Mesenchymal stem cell (in vitro differentiated cells and primary cell): ENCODE measurements around the gene EML4.

Experiments used
- DNase-seq: peaks from one replicate; pipeline ENCODE4 v3.0.0-alpha.2; 2013
- H2AFZ ChIP-seq: one replicate; pipeline ENCODE4 v1.6.1; 2013; ENCODE audit warnings: low read depth, mild to moderate bottlenecking, control low read depth, inconsistent platforms, low read length, moderate library complexity
- H2AK5ac ChIP-seq: 2 replicates; pipeline ENCODE4 v1.6.1; 2013; ENCODE audit warnings: low read length, moderate library complexity, mild to moderate bottlenecking, inconsistent platforms; ENCODE audit not compliant: severe bottlenecking
- H2BK120ac ChIP-seq: one replicate; pipeline ENCODE4 v1.6.1; 2013; ENCODE audit warnings: low read depth, mild to moderate bottlenecking, inconsistent platforms, low read length, moderate library complexity
- H2BK12ac ChIP-seq, 2 experiments: one replicate each; pipeline ENCODE4 v1.6.1; 2013; ENCODE audit warnings: inconsistent platforms in 2 of 2, low read length in 2 of 2, mild to moderate bottlenecking in 2 of 2, moderate library complexity in 2 of 2, control low read depth in 1 of 2
- H2BK15ac ChIP-seq: one replicate; pipeline ENCODE4 v1.6.1; 2013; ENCODE audit warnings: mild to moderate bottlenecking, low read depth, inconsistent platforms; ENCODE audit not compliant: poor library complexity, severe bottlenecking
- H2BK5ac ChIP-seq: 2 replicates; pipeline ENCODE4 v1.6.1; 2013; ENCODE audit warnings: low read depth, mild to moderate bottlenecking, low read length, control low read depth, inconsistent platforms; ENCODE audit not compliant: poor library complexity, severe bottlenecking
- H3K14ac ChIP-seq, 2 experiments: one replicate each; pipeline ENCODE4 v1.6.1; 2013; ENCODE audit warnings: inconsistent platforms in 2 of 2, low read length in 2 of 2, control low read depth in 1 of 2, mild to moderate bottlenecking in 1 of 2, moderate library complexity in 1 of 2
- H3K18ac ChIP-seq, 2 experiments: one replicate each; pipeline ENCODE4 v1.6.1; 2013; ENCODE audit warnings: inconsistent platforms in 2 of 2, low read length in 2 of 2, control low read depth in 1 of 2, low read depth in 1 of 2, mild to moderate bottlenecking in 1 of 2
- H3K23ac ChIP-seq, 2 experiments: one replicate each; pipeline ENCODE4 v1.6.1; 2013; ENCODE audit warnings: inconsistent platforms in 2 of 2, low read length in 2 of 2, mild to moderate bottlenecking in 2 of 2, moderate library complexity in 2 of 2, control low read depth in 1 of 2
- H3K27ac ChIP-seq: 2 replicates; pipeline ENCODE4 v1.5.1; 2013; ENCODE audit warnings: mild to moderate bottlenecking, moderate library complexity, low read length, control low read depth, inconsistent platforms; ENCODE audit not compliant: poor library complexity, severe bottlenecking
- H3K27me3 ChIP-seq, 2 experiments: 2 replicates each; pipeline versions ENCODE4 v1.6.1 to v1.7.0; 2013; ENCODE audit warnings: low read length in 2 of 2, mild to moderate bottlenecking in 2 of 2, moderate library complexity in 2 of 2, control low read depth in 1 of 2, inconsistent platforms in 1 of 2; ENCODE audit not compliant: control insufficient read depth in 1 of 2, insufficient read depth in 1 of 2
- H3K36me3 ChIP-seq, 2 experiments: 2 replicates each; pipeline versions ENCODE4 v1.6.1 to v1.7.0; 2013; ENCODE audit warnings: low read length in 2 of 2, control low read depth in 1 of 2, inconsistent platforms in 1 of 2, low read depth in 1 of 2, mild to moderate bottlenecking in 1 of 2; ENCODE audit not compliant: insufficient read depth in 2 of 2, control insufficient read depth in 1 of 2
- H3K4ac ChIP-seq, 2 experiments: one replicate each; pipeline ENCODE4 v1.6.1; 2013; ENCODE audit warnings: inconsistent platforms in 2 of 2, low read length in 2 of 2, mild to moderate bottlenecking in 2 of 2, moderate library complexity in 2 of 2, control low read depth in 1 of 2, low read depth in 1 of 2
- H3K4me1 ChIP-seq: 2 replicates; pipeline ENCODE4 v1.6.1; 2013; ENCODE audit warnings: low read depth, low read length, control low read depth; ENCODE audit not compliant: control insufficient read depth, insufficient read depth
- H3K4me2 ChIP-seq: 2 replicates; pipeline ENCODE4 v1.6.1; 2013; ENCODE audit warnings: low read length, mild to moderate bottlenecking, inconsistent platforms; ENCODE audit not compliant: poor library complexity, severe bottlenecking
- H3K4me3 ChIP-seq, 2 experiments: 2 replicates each; pipeline versions ENCODE4 v1.5.1 to v1.7.0; 2013; ENCODE audit warnings: low read length in 2 of 2, mild to moderate bottlenecking in 2 of 2, control low read depth in 1 of 2, low read depth in 1 of 2; ENCODE audit not compliant: insufficient read depth in 1 of 2
- H3K79me1 ChIP-seq: replicated peaks from 2 replicates; pipeline ENCODE4 v1.6.1; 2013; ENCODE audit warnings: mild to moderate bottlenecking, control low read depth, low read length, inconsistent platforms; ENCODE audit not compliant: poor library complexity, severe bottlenecking
- H3K9ac ChIP-seq: 2 replicates; pipeline ENCODE4 v1.7.0; 2013; ENCODE audit warnings: mild to moderate bottlenecking, low read length, moderate library complexity
- H3K9me3 ChIP-seq: 2 replicates; pipeline ENCODE4 v1.7.0; 2013; ENCODE audit warnings: mild to moderate bottlenecking, low read length; ENCODE audit not compliant: control insufficient read depth
- H4K8ac ChIP-seq: one replicate; pipeline ENCODE4 v1.6.1; 2013; ENCODE audit warnings: inconsistent platforms, mild to moderate bottlenecking, low read length, moderate library complexity
- H4K91ac ChIP-seq: one replicate; pipeline ENCODE4 v1.6.1; 2013; ENCODE audit warnings: mild to moderate bottlenecking, low read length, inconsistent platforms
- WGBS: methylation state at CpG from one replicate; pipeline ENCODE4 v1.1.7; 2013; ENCODE audit warnings: mixed read lengths; 5-methylcytosine and 5-hydroxymethylcytosine counted together

EML4 gene

GRCh38 chr2:42193722-42194187 lies 24.6 kb downstream of the EML4 start:
- peaks cover 8% of the 10 kb centered on the region for H3K4me1 ChIP-seq
- no peak overlapping the region for H2AFZ ChIP-seq
- no peak overlapping the region for H3K4me3 ChIP-seq
- no peak overlapping the region for H3K14ac ChIP-seq
- H4K8ac ChIP-seq: no peak overlapping the region
- no peaks in the 10 kb centered on the region for H3K36me3 ChIP-seq
- no peak overlapping the region for H2BK120ac ChIP-seq
- H2BK5ac ChIP-seq: no peak overlapping the region
- H3K4ac ChIP-seq: no peak overlapping the region
- no peak overlapping the region for H3K18ac ChIP-seq
- no peak overlapping the region for H4K91ac ChIP-seq
- H3K27ac ChIP-seq: peak overlapping the region; percentile 66
- H3K4me2 ChIP-seq: no peak overlapping the region
- H3K23ac ChIP-seq: no peak overlapping the region
- H3K79me1 ChIP-seq: peaks cover 13% of the 10 kb centered on the region
- H3K27me3 ChIP-seq: no peaks in the 10 kb centered on the region
- H2AK5ac ChIP-seq: no peak overlapping the region
- DNase-seq: peak; percentile 33
- H2BK12ac ChIP-seq: no peak overlapping the region
- no peak overlapping the region for H3K9ac ChIP-seq
- no peak overlapping the region for H2BK15ac ChIP-seq
- H3K9me3 ChIP-seq: no peaks in the 10 kb centered on the region

GRCh38 chr2:42194428-42194827 lies 25.3 kb downstream of the EML4 start:
- Histone ChIP-seq H3K79me1 (peaks cover 10% of the 10 kb centered on the region), H3K9ac (no peak overlapping the region), H3K4ac (peak overlapping the region in 1 of 2 experiments; percentile 41), H3K18ac (peak overlapping the region in 1 of 2 experiments; percentile 12), H3K14ac (no peak overlapping the region), H2BK120ac (no peak overlapping the region), H3K27me3 (no peaks in the 10 kb centered on the region), H2BK15ac (no peak overlapping the region), H3K23ac (no peak overlapping the region), H3K4me2 (no peak overlapping the region), H2AK5ac (no peak overlapping the region), H2BK5ac (no peak overlapping the region), H4K8ac (no peak overlapping the region), H3K4me1 (peaks cover 8% of the 10 kb centered on the region), H2AFZ (no peak overlapping the region), H3K4me3 (no peak overlapping the region), H3K27ac (no peak overlapping the region), H2BK12ac (no peak overlapping the region), H3K9me3 (no peaks in the 10 kb centered on the region), H3K36me3 (no peaks in the 10 kb centered on the region), H4K91ac (no peak overlapping the region)
- no peak for DNase-seq
- 92% methylated on average over 4 of the region's 4 CpGs for WGBS

GRCh38 chr2:42195559-42195958 lies 26.4 kb downstream of the EML4 start:
- no peak overlapping the region for H3K9ac ChIP-seq
- peaks cover 8% of the 10 kb centered on the region for H3K4me1 ChIP-seq
- no peak overlapping the region for H3K4me2 ChIP-seq
- H3K9me3 ChIP-seq: no peaks in the 10 kb centered on the region
- H2AK5ac ChIP-seq: no peak overlapping the region
- no peak overlapping the region for H3K23ac ChIP-seq
- H2BK120ac ChIP-seq: no peak overlapping the region
- H3K14ac ChIP-seq: no peak overlapping the region
- no peak overlapping the region for H3K4me3 ChIP-seq
- H4K8ac ChIP-seq: no peak overlapping the region
- H2BK12ac ChIP-seq: no peak overlapping the region
- no peak overlapping the region for H2AFZ ChIP-seq
- peak; percentile 76 for DNase-seq
- H4K91ac ChIP-seq: no peak overlapping the region
- no peak overlapping the region for H2BK5ac ChIP-seq
- no peak overlapping the region for H3K27ac ChIP-seq
- no peaks in the 10 kb centered on the region for H3K27me3 ChIP-seq
- H3K79me1 ChIP-seq: peaks cover 9% of the 10 kb centered on the region
- no peak overlapping the region for H3K18ac ChIP-seq
- H2BK15ac ChIP-seq: no peak overlapping the region
- no peak overlapping the region for H3K4ac ChIP-seq
- H3K36me3 ChIP-seq: no peaks in the 10 kb centered on the region

DNA sequence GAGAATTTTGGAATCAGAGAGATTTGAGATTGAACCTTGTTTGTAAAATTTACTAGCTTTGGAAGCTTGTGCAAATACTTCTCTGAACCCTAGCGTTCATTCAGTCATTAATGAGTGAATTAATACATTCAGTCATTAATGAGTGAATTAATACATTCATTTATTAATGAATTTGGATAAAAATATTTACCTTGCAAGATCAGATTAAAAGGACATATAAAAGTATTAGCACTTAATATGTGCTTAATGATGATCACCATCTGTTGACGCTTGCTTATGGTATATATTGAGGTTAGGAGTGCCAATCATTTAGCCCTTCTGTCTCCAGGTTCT lies 26.9 kb downstream of the EML4 start:
- H3K4me3 ChIP-seq: no peak overlapping the region
- H3K4me2 ChIP-seq: no peak overlapping the region
- H2BK5ac ChIP-seq: no peak overlapping the region
- H4K91ac ChIP-seq: no peak overlapping the region
- no peak overlapping the region for H2AFZ ChIP-seq
- no peak overlapping the region for H4K8ac ChIP-seq
- H3K27me3 ChIP-seq: no peaks in the 10 kb centered on the region
- H3K18ac ChIP-seq: no peak overlapping the region
- peaks cover 9% of the 10 kb centered on the region for H3K79me1 ChIP-seq
- H3K36me3 ChIP-seq: no peaks in the 10 kb centered on the region
- peak overlapping the region; percentile 52 for H3K27ac ChIP-seq
- no peak overlapping the region for H3K4ac ChIP-seq
- 100% methylated on average over 1 of the region's 2 CpGs for WGBS
- peaks cover 8% of the 10 kb centered on the region for H3K4me1 ChIP-seq
- no peaks in the 10 kb centered on the region for H3K9me3 ChIP-seq
- no peak overlapping the region for H2BK15ac ChIP-seq
- no peak overlapping the region for H2BK120ac ChIP-seq
- no peak for DNase-seq
- H2AK5ac ChIP-seq: no peak overlapping the region
- H2BK12ac ChIP-seq: no peak overlapping the region
- no peak overlapping the region for H3K23ac ChIP-seq
- no peak overlapping the region for H3K14ac ChIP-seq
- H3K9ac ChIP-seq: no peak overlapping the region
